GM21367 (cell line): ENCODE measurements around the gene ASB11.

Source experiments
- ATAC-seq: cut with Tn5 transposase; IDR thresholded peaks from one replicate; pipeline ENCODE4 v1.9.1; 2021; ENCODE audit not compliant: unreplicated experiment

ASB11 gene

DNA sequence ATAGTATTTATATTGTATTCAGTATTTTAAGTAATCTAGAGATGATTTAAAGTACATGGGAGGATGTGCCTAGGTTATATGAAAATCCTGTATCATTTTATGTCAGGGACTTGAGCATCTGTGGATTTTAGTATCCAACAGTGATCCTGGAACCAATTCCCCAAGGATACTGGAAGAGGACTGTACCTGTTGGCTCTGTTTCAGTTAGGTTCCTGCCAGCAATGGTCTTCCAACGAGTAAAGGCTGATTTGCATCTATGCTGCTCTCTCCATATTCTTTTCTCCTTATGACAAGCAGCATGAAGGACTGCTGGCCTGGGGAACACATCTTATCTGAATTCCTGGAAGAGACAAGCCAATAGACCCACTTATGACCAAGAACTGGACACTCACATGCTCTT lies 80.4 kb downstream of the ASB11 start:
- ATAC-seq: no peak

GRCh38 chrX:15233416-15234015 lies 81.9 kb downstream of the ASB11 start:
- no peak for ATAC-seq
